Thyroid gland (tissue), 4 donors: Measurements from ENCODE around the gene FGGY. TPM values are rescaled to one million over a fixed set of nuclear protein-coding genes. Genes with fewer than 3 reads are reported as not detected.

ENCODE experiments used
- DNase-seq, 2 donors: peaks; one replicate each; pipeline ENCODE4 v3.0.0-alpha.2; 2019
- H3K27ac ChIP-seq, 3 donors: fragments of 200-600 bp; sonication (generic); 1 replicate in 2 of 3; 2 replicates in 1 of 3; pipeline ENCODE4 v1.5.1; 2016 to 2019; ENCODE audit warnings: mild to moderate bottlenecking in 1 of 3, moderate library complexity in 1 of 3
- H3K27me3 ChIP-seq: fragments of 200-600 bp; sonication (generic); one replicate; pipeline ENCODE4 v1.5.1; 2019
- H3K36me3 ChIP-seq, 2 donors: fragments of 200-600 bp; sonication (generic); one replicate each; pipeline ENCODE4 v1.5.1; 2016 to 2019
- H3K4me1 ChIP-seq, 2 donors: fragments of 200-600 bp; sonication (generic); one replicate each; pipeline ENCODE4 v1.5.1; 2017 to 2019
- H3K4me3 ChIP-seq, 3 donors: fragments of 200-600 bp; sonication (generic); replicated peaks in 1 of 3; 1 replicate in 2 of 3; 2 replicates in 1 of 3; pipeline ENCODE4 v1.5.1; 2016; ENCODE audit warnings: mild to moderate bottlenecking in 1 of 3
- H3K9me3 ChIP-seq: fragments of 200-600 bp; sonication (generic); one replicate; pipeline ENCODE4 v1.5.1; 2017
- POLR2A ChIP-seq, 2 donors: fragments of 450-650 bp; IDR thresholded peaks; one replicate each; pipeline ENCODE4 v1.6.1; 2017; ENCODE audit warnings: antibody characterized with exemption in 2 of 2, mild to moderate bottlenecking in 2 of 2, moderate library complexity in 1 of 2
- WGBS, 2 donors: methylation state at CpG; one replicate each; pipeline ENCODE4 v1.1.5; 2017; 5-methylcytosine and 5-hydroxymethylcytosine counted together
- intact Hi-C: fragments of 100-400 bp; cut with DNase I; formaldehyde crosslinking; loops from one replicate; pipeline ENCODE4 v1.15.1; 2023
- microRNA-seq: library from miRNA; unstranded; fragments of <30 nt; microRNA quantifications from one replicate; pipeline ENCODE4, GENCODE V29; 2016
- small RNA-seq: library from RNA; depleted of rRNA; stranded (forward); fragments of <200 nt; gene quantifications from one replicate; pipeline ENCODE3, GENCODE V24; 2016
- total RNA-seq, 4 donors: library from RNA; depleted of rRNA; stranded (reverse); fragments of >200 nt; gene quantifications; one replicate each; pipeline ENCODE4 v1.2.3, GENCODE V29; 2016
- TF ChIP-seq, protein P1 (sequence below), 6 experiments: fragments of 200-600 bp in 3 of 6; fragments of 450-650 bp in 3 of 6; sonication (generic) in 3 of 6; IDR thresholded peaks; one replicate each; pipeline ENCODE4 v1.5.1; 2016 to 2019; ENCODE audit warnings: antibody characterized with exemption in 6 of 6, mild to moderate bottlenecking in 2 of 6, inconsistent platforms in 1 of 6, moderate library complexity in 1 of 6

Gene FGGY
- total RNA-seq, 4 donors from 2014 or later = 24.6 to 46.1 (median 36.4) TPM

DNA sequence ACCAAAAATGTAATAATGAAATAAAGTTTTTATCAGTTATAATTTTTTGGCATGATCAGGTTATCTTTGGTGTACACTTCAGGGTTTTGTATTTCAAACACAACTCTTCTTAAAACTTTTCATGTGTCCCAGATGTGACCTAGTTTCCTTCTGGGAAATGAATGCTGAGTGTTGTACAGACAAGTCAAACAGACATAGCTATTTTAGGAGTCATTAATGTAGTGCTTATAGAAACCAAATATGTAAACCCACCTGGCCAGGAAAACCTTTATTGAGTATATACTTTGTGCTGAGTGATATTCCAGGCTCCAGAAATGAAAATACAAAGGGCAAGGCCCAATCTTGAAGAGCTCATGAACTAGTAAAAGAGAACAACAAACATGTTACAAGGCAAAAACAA lies 491.9 kb downstream of the FGGY start:
- TF ChIP-seq, protein P1, sequence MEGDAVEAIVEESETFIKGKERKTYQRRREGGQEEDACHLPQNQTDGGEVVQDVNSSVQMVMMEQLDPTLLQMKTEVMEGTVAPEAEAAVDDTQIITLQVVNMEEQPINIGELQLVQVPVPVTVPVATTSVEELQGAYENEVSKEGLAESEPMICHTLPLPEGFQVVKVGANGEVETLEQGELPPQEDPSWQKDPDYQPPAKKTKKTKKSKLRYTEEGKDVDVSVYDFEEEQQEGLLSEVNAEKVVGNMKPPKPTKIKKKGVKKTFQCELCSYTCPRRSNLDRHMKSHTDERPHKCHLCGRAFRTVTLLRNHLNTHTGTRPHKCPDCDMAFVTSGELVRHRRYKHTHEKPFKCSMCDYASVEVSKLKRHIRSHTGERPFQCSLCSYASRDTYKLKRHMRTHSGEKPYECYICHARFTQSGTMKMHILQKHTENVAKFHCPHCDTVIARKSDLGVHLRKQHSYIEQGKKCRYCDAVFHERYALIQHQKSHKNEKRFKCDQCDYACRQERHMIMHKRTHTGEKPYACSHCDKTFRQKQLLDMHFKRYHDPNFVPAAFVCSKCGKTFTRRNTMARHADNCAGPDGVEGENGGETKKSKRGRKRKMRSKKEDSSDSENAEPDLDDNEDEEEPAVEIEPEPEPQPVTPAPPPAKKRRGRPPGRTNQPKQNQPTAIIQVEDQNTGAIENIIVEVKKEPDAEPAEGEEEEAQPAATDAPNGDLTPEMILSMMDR (IDR thresholded peaks at IDR 0.05) = no peak
- no peak for TF ChIP-seq POLR2A (IDR thresholded peaks at IDR 0.05)
- no peak overlapping the region for H3K27ac ChIP-seq
- DNase-seq = no peak
- no peak overlapping the region for H3K4me3 ChIP-seq
- H3K9me3 ChIP-seq = no peaks in the 10 kb centered on the region
- intact Hi-C loops = no loop called here
- H3K4me1 ChIP-seq = no peaks in the 10 kb centered on the region
- no peaks in the 10 kb centered on the region for H3K27me3 ChIP-seq
- H3K36me3 ChIP-seq = no peaks in the 10 kb centered on the region

DNA sequence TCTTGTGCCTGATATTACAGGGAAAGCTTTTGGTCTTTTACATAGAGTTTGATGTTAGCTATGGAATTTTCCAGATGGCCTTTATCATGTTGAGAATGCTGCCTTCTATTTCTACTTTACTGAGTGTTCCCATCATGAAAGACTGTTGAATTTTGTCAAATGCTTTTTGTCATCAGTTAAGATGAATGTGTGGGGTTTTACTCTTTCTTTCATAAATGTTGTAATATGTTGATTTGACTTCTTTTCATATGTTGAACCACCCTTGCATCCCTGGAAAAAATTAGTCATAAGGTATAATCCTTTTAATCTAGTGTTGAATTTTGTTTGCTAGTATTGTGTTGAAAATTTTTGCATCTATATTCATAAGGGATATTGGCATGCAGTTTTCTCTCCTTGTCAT lies 501.7 kb downstream of the FGGY start:
- H3K27me3 ChIP-seq = no peaks in the 10 kb centered on the region
- no peak for DNase-seq
- intact Hi-C loops = no loop called here
- no peaks in the 10 kb centered on the region for H3K4me1 ChIP-seq
- no peaks in the 10 kb centered on the region for H3K36me3 ChIP-seq
- H3K27ac ChIP-seq = no peak overlapping the region
- TF ChIP-seq, protein P1 (IDR thresholded peaks at IDR 0.05) = no peak
- TF ChIP-seq POLR2A (IDR thresholded peaks at IDR 0.05) = no peak
- no peak overlapping the region for H3K4me3 ChIP-seq
- H3K9me3 ChIP-seq = no peaks in the 10 kb centered on the region

DNA sequence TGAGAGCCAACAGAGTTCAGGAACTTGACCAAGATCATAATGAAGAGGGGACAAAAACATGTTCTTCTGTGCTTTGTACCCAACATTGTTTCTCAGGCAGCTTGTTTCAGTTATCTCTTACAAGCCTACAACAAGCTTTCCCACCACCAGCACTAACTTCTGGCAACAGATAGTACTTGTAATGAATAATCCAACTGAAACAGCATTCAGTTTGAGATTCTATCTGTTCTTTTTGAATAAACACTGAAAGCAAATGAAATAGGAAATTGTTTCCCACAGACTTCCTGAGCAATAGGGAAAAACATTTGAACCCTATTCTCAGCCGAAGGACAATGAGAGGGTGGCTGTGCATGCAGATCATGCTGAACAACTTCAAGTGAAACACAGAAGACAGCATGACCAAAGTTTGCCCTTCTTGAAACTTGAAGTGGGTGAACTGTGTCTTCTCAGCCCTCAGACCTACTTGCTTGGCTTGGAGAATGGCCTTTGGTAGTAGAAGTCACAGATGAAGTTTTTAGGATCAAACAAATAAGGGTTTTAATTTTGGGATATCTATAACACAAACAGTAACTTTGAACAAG lies 506.7 kb downstream of the FGGY start:
- 66 to 76% methylated on average over 1 of the region's 1 CpG for WGBS, 2 donors
- no peaks in the 10 kb centered on the region for H3K4me1 ChIP-seq
- no peaks in the 10 kb centered on the region for H3K36me3 ChIP-seq
- DNase-seq = no peak
- intact Hi-C loops = no loop called here
- TF ChIP-seq, protein P1 (IDR thresholded peaks at IDR 0.05) = no peak
- TF ChIP-seq POLR2A (IDR thresholded peaks at IDR 0.05) = no peak
- H3K27ac ChIP-seq = no peak overlapping the region
- no peak overlapping the region for H3K4me3 ChIP-seq
- H3K27me3 ChIP-seq = no peaks in the 10 kb centered on the region
- H3K9me3 ChIP-seq = no peaks in the 10 kb centered on the region

DNA sequence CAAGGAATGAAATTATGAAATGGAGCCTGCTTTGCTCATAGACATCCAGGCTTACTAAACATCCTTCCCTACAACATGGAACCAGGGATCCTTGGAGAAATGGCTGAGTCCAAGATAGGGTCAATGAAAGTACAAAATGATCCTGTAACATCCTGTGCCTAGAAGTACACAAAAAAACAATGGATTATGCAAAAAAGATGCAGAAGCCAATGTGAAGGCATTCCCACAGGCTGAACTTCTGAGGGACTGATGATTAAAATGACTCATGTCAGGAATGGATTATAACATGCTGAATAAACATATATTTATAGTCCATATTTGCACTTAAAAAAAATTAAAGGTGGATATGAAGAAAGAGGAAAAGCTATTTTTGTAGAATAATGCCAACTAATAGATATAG lies 507.4 kb downstream of the FGGY start:
- Histone ChIP-seq H3K27me3 (no peaks in the 10 kb centered on the region), H3K4me3 (no peak overlapping the region), H3K9me3 (no peaks in the 10 kb centered on the region), H3K4me1 (no peaks in the 10 kb centered on the region), H3K27ac (no peak overlapping the region), H3K36me3 (no peaks in the 10 kb centered on the region)
- TF ChIP-seq, protein P1 (IDR thresholded peaks at IDR 0.05) = no peak
- TF ChIP-seq POLR2A (IDR thresholded peaks at IDR 0.05) = no peak
- DNase-seq = no peak
- intact Hi-C loops = no loop called here

DNA sequence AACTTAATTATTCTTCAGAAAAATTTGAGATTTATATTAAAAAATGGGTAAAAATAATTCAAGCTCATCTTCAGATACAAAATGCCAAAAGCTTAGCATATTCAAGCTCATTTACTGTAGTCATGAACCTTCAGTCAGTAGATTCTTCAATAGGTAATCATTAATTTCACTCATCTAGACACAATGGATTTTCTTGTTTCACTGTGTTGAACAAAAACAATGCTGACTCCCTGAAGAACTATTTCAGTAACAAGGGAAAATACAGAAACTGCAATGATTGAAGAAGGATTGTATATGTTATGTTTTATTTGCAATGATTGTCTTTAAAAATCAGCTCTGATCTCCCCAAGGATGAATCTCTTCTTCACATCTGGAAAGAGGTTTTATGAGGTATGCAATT lies 508.7 kb downstream of the FGGY start:
- no peak for TF ChIP-seq POLR2A (IDR thresholded peaks at IDR 0.05)
- TF ChIP-seq, protein P1 (IDR thresholded peaks at IDR 0.05) = no peak
- DNase-seq = no peak
- intact Hi-C loops = no loop called here
- Histone ChIP-seq H3K27me3 (no peaks in the 10 kb centered on the region), H3K4me1 (no peaks in the 10 kb centered on the region), H3K9me3 (no peaks in the 10 kb centered on the region), H3K27ac (no peak overlapping the region), H3K4me3 (no peak overlapping the region), H3K36me3 (no peaks in the 10 kb centered on the region)

Small RNA genes within 50 kb of the gene (microRNA-seq; reads per million reads assigned to microRNA genes)
- gene MIR4711 = not detected

Small RNA genes within 50 kb of the gene (small RNA-seq; reads per million reads assigned to genes)
- gene MIR4711 = not detected
